ENCODE data around the gene ZNF473. TPM values are rescaled to one million over a fixed set of nuclear protein-coding genes. Genes with fewer than 3 reads are reported as not detected.

Gene ZNF473
- total RNA-seq, 1 experiment from 2014 or later = 13.9 TPM

GRCh38 chr19:49977881-49978280, 47.9 kb upstream of the ZNF473 start:
- CTCF ChIA-PET = no interaction called here

GRCh38 chr19:49978324-49978723, 47.5 kb upstream of the ZNF473 start:
- peaks cover 7% of the 10 kb centered on the region for H3K27me3 ChIP-seq (ENCODE audit: insufficient read depth, low read depth)
- no peak for TF ChIP-seq EZH2 (IDR thresholded peaks at IDR 0.05; ENCODE audit: low read depth)
- no peak for TF ChIP-seq CTCF (conservative IDR thresholded peaks at IDR 0.05)
- H3K4me3 ChIP-seq = no peak overlapping the region
- POLR2A ChIA-PET (ENCODE audit: unreplicated experiment) = no interaction called here
- no peaks in the 10 kb centered on the region for H3F3A ChIP-seq (ENCODE audit: insufficient read depth, low read depth)
- 0 out of 2 replicates have a peak, but pooled peaks cover 3% of the 10 kb centered on the region for H3K36me3 ChIP-seq (ENCODE audit: low read depth)
- intact Hi-C loops (cut with micrococcal nuclease; ENCODE audit: unreplicated experiment) = no loop called here
- H4K20me1 ChIP-seq (ENCODE audit: insufficient read depth) = peaks cover 3% of the 10 kb centered on the region
- DNase-seq = no peak
- no peaks in the 10 kb centered on the region for H3K4me1 ChIP-seq (replicated peaks; ENCODE audit: insufficient read depth)
- H3K9me3 ChIP-seq (ENCODE audit: insufficient read depth, low read depth) = no peaks in the 10 kb centered on the region
- no peak overlapping the region for H2AFZ ChIP-seq
- H3K9me2 ChIP-seq (ENCODE audit: insufficient read depth) = no peaks in the 10 kb centered on the region
- no peaks in the 10 kb centered on the region for H3K79me2 ChIP-seq (ENCODE audit: low read depth)
- no TSS peak for BruUV-seq (replicated peaks)
- CTCF ChIA-PET = no interaction called here
- H3K4me2 ChIP-seq = no peak overlapping the region
- no peak overlapping the region for H3K27ac ChIP-seq

More at GRCh38 chr19:49977881-49978280, 47.9 kb upstream of the ZNF473 start:
- Histone ChIP-seq H2AFZ (no peak overlapping the region), H3K36me3 (ENCODE audit: low read depth) (0 out of 2 replicates have a peak, but pooled peaks cover 3% of the 10 kb centered on the region), H3K27ac (no peak overlapping the region), H3K9me2 (ENCODE audit: insufficient read depth) (no peaks in the 10 kb centered on the region), H3K79me2 (ENCODE audit: low read depth) (no peaks in the 10 kb centered on the region), H3K4me3 (no peak overlapping the region), H4K20me1 (ENCODE audit: insufficient read depth) (no peaks in the 10 kb centered on the region; the same call in 1 of the 2 replicates), H3K9me3 (ENCODE audit: insufficient read depth, low read depth) (no peaks in the 10 kb centered on the region), H3K4me2 (no peak overlapping the region), H3K4me1 (replicated peaks; ENCODE audit: insufficient read depth) (no peaks in the 10 kb centered on the region), H3K27me3 (ENCODE audit: insufficient read depth, low read depth) (peaks cover 11% of the 10 kb centered on the region), H3F3A (ENCODE audit: insufficient read depth, low read depth) (no peaks in the 10 kb centered on the region)
- intact Hi-C loops (cut with micrococcal nuclease; ENCODE audit: unreplicated experiment) = no loop called here
- DNase-seq = no peak
- BruUV-seq (replicated peaks) = no TSS peak
- POLR2A ChIA-PET (ENCODE audit: unreplicated experiment) = no interaction called here
- TF ChIP-seq EZH2 (IDR thresholded peaks at IDR 0.05; ENCODE audit: low read depth) = no peak
- TF ChIP-seq CTCF (conservative IDR thresholded peaks at IDR 0.05) = no peak

- no peaks in the 10 kb centered on the region for H3K9me3 ChIP-seq (ENCODE audit: insufficient read depth, low read depth)
- CTCF ChIA-PET = no interaction called here
- TF ChIP-seq CTCF (conservative IDR thresholded peaks at IDR 0.05) = no peak
- no peak overlapping the region for H2AFZ ChIP-seq
- no peak overlapping the region for H3K27ac ChIP-seq
- BruUV-seq (replicated peaks) = no TSS peak
- POLR2A ChIA-PET (ENCODE audit: unreplicated experiment) = no interaction called here
- H3F3A ChIP-seq (ENCODE audit: insufficient read depth, low read depth) = peaks cover 8% of the 10 kb centered on the region
- H3K4me2 ChIP-seq = no peak overlapping the region
- DNase-seq = no peak
- H3K36me3 ChIP-seq (ENCODE audit: low read depth) = peaks cover 11% of the 10 kb centered on the region; the same call in 1 of the 2 replicates
- H4K20me1 ChIP-seq (ENCODE audit: insufficient read depth) = peaks cover 25% of the 10 kb centered on the region
- H3K9me2 ChIP-seq (ENCODE audit: insufficient read depth) = no peaks in the 10 kb centered on the region
- no peaks in the 10 kb centered on the region for H3K27me3 ChIP-seq (ENCODE audit: insufficient read depth, low read depth)
- no peaks in the 10 kb centered on the region for H3K4me1 ChIP-seq (replicated peaks; ENCODE audit: insufficient read depth)
- H3K4me3 ChIP-seq = no peak overlapping the region
- no peaks in the 10 kb centered on the region for H3K79me2 ChIP-seq (ENCODE audit: low read depth)
- intact Hi-C loops (cut with micrococcal nuclease; ENCODE audit: unreplicated experiment) = no loop called here
Observed at GRCh38 chr19:49981603-49982593, 43.9 kb upstream of the ZNF473 start.

Data from PC-9 (cell line).